ENCODE results near the gene GSG1. TPM values are rescaled to one million over a fixed set of nuclear protein-coding genes. Genes with fewer than 3 reads are reported as not detected.

GSG1 gene
- total RNA-seq, 3 donors from 2014 or later: not detected

DNA sequence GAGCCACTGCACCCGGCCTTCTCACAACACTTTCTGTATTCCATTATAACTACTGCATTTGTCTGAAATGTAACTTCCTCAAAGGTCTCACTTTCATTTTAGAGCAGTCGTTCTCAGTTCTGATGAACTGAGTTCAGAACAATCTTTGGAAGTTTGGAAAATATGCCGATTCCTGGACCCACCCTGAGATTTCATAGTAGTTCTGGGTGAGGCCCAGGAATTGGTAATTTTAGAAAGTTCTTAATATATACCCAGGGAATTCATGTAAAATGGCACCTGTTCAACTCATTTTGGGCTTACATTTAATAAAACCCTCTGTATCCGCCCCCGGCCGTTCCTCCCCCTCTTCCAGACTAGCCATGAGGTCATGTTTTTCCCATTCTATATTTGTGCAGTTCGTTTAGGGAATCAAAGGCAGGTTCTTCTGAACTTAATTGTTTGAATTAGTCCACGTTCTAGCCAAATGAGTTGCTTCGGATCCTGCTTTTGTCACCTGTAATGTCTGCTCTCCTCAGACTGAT lies 5.9 kb downstream of the GSG1 start:
- peaks cover 25% of the 10 kb centered on the region for H3K4me1 ChIP-seq (ENCODE audit: low read depth)
- DNase-seq: no peak

DNA sequence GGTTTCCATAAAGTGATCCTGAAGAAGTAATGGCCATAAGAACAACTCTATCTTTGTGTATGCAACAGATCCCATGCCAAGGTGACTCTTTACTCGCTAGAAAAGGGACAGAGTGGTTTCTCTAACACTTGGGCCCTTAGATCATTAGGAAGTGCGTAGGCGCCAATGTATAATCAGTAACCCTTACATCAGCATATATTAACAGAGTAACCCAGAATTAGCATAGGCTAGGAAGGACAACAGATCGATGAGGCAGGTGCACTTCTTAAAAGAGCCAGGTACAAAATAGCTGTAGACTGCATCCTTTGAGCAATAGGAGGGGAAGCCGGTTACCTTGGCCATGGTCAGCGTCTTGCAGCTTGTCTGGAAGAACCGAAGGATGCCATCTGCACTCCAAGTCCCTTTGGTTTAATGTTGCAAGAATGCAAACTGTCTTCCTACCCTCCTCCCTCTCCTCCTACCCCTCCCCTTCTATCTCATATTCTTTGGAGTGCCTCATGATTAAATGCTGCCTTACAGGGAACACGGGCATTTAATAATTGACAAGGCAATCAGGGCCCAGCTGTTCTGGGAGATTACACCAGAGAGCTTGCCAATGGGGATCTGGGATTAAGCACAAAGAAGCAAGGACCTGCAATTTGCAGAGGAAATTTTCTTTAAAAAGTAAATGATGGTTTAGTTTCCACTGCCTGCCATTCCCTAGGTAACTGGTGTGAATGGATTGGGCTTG lies 8.0 kb downstream of the GSG1 start:
- no peaks in the 10 kb centered on the region for H3K36me3 ChIP-seq (ENCODE audit: low read depth)
- no peak for TF ChIP-seq CTCF (IDR thresholded peaks at IDR 0.05)
- no peak overlapping the region for H3K4me3 ChIP-seq
- ATAC-seq (no peak), DNase-seq (no peak)
- H3K9me3 ChIP-seq: no peaks in the 10 kb centered on the region
- intact Hi-C loops (cut with DNase I, micrococcal nuclease): loop anchor here in 1 of 2 donors (10.0 kb wide), 1 partner anchor 109 kb away; no protein-coding TSS in a partner anchor
- H3K4me1 ChIP-seq (ENCODE audit: low read depth): peaks cover 7% of the 10 kb centered on the region

More for the DNA sequence above, 5.9 kb downstream of the GSG1 start:
- no peak for TF ChIP-seq CTCF (IDR thresholded peaks at IDR 0.05)
- ATAC-seq: no peak
- no peak overlapping the region for H3K4me3 ChIP-seq
- no peaks in the 10 kb centered on the region for H3K36me3 ChIP-seq (ENCODE audit: low read depth)
- no peaks in the 10 kb centered on the region for H3K9me3 ChIP-seq
- intact Hi-C loops (cut with DNase I, micrococcal nuclease): loop anchor here in 1 of 2 donors (10.0 kb wide), 1 partner anchor 107 kb away; no protein-coding TSS in a partner anchor

DNA sequence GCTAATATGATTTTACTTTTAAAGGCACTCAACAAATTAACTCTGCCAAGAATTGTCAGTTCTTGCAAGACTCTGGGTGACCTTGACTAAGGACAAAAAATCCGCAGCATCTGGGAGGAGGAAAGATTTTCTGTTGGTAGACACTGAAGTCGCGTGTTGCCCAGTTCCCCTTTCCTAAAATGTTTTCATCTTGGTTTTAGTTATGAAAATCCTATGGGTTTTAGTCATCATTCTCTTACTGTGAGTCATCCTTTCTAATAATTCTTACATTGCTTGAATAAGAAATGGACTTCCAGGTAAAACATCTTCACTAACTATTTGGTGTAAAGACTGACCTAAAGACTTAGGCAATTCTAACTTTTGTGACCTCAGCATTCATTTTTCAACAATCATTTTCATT lies 9.1 kb downstream of the GSG1 start:
- Histone ChIP-seq H3K4me1 (ENCODE audit: low read depth) (peaks cover 6% of the 10 kb centered on the region), H3K36me3 (ENCODE audit: low read depth) (no peaks in the 10 kb centered on the region), H3K4me3 (no peak overlapping the region), H3K9me3 (no peaks in the 10 kb centered on the region)
- ATAC-seq: no peak
- TF ChIP-seq CTCF (IDR thresholded peaks at IDR 0.05): no peak
- intact Hi-C loops (cut with DNase I, micrococcal nuclease): loop anchor here in 1 of 2 donors (10.0 kb wide), 1 partner anchor 110 kb away; no protein-coding TSS in a partner anchor
- DNase-seq: no peak

GRCh38 chr12:13093848-13094220 lies 9.6 kb downstream of the GSG1 start:
- DNase-seq: no peak
- H3K4me3 ChIP-seq: no peak overlapping the region
- peaks cover 5% of the 10 kb centered on the region for H3K4me1 ChIP-seq (ENCODE audit: low read depth)
- intact Hi-C loops (cut with DNase I, micrococcal nuclease): loop anchor here in 1 of 2 donors (10.0 kb wide), 1 partner anchor 111 kb away; no protein-coding TSS in a partner anchor
- no peaks in the 10 kb centered on the region for H3K9me3 ChIP-seq
- no peak for ATAC-seq
- H3K36me3 ChIP-seq (ENCODE audit: low read depth): no peaks in the 10 kb centered on the region
- no peak for TF ChIP-seq CTCF (IDR thresholded peaks at IDR 0.05)

DNA sequence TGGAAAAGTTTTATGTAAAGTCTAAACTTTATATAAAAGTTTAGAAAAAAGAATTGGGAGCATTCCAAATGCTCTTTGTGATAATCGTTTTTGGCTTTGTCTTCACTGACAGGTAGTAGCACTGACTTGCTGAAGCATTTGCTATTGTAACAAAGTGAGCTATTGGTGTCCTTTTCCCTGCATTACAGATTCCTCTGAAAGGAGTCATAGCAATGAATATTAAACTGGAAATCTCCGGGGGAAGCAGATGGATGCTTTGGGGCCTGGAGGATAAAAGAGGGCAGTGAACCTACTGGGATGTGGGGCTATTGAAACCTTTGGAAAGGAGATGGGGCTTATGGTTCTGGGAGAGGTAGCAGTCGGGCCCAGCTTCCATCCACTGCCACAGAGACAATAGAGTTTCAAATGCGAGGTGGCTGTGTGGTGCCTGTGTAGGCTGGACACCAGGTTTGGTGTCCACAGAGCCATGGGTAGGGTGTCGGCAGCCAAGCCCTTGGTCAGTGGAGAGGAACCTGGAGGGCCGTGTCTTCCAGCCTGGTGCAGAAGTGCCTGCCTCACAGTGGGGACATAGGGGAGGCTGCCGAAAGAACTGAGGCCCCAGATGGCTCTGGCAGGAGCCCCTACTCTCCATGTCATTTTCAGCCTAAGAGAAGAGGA lies 10.1 kb downstream of the GSG1 start:
- Histone ChIP-seq H3K36me3 (ENCODE audit: low read depth) (no peaks in the 10 kb centered on the region), H3K4me3 (no peak overlapping the region), H3K9me3 (no peaks in the 10 kb centered on the region), H3K4me1 (ENCODE audit: low read depth) (peaks cover under 1% of the 10 kb centered on the region)
- no peak for DNase-seq
- intact Hi-C loops (cut with DNase I, micrococcal nuclease): loop anchor here in 1 of 2 donors (10.0 kb wide), 1 partner anchor 111 kb away; no protein-coding TSS in a partner anchor
- TF ChIP-seq CTCF (IDR thresholded peaks at IDR 0.05): no peak
- no peak for ATAC-seq
